Measurements from ENCODE around the gene TAF15.

Gene TAF15

DNA sequence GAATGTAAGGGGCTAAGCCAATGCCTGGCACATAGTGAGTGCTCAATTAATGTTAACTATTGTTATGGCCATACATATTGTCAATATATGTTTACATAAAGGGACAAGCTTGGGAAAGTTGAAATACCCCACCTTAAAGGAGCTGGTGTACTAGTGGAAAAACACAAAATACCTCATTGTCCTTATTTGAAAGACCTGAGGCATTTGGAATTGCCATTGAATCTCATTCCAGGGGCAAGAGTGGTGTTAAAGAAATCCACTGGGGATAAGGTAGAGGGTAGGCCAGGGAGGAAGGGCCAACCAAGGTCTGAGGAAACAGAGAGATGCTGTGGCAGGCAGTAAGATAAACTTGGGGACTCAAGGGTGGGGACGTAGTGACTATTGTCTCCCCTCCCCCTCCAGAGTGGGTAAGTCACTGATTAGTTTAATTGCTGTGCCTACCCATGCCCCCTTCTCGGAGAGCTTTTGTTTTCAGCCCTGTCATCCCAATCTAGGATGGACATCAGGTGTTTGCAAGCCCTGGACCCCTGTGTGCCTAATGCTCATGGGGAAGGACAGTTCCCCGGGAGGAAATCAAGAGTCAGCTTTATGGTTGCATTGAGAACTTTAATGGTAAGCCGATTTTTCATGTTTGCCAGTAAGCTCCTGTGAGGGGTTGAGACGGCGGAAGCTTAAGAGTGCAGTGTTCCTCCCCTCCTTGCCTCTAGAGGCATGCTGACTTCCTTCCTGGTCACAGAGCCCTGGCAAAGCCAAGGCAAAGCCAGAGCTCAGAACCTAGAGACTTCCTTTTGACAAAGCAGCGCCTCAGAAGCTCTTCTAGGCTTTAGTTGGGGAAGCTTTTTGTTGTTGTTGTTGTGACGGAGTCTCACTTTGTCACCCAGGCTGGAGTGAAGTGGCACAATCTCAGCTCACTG lies 61.9 kb downstream of the TAF15 start:
- Mint-ChIP-seq H3K27me3 (no peaks in the 10 kb centered on the region), H3K9me3 (no peaks in the 10 kb centered on the region)

DNA sequence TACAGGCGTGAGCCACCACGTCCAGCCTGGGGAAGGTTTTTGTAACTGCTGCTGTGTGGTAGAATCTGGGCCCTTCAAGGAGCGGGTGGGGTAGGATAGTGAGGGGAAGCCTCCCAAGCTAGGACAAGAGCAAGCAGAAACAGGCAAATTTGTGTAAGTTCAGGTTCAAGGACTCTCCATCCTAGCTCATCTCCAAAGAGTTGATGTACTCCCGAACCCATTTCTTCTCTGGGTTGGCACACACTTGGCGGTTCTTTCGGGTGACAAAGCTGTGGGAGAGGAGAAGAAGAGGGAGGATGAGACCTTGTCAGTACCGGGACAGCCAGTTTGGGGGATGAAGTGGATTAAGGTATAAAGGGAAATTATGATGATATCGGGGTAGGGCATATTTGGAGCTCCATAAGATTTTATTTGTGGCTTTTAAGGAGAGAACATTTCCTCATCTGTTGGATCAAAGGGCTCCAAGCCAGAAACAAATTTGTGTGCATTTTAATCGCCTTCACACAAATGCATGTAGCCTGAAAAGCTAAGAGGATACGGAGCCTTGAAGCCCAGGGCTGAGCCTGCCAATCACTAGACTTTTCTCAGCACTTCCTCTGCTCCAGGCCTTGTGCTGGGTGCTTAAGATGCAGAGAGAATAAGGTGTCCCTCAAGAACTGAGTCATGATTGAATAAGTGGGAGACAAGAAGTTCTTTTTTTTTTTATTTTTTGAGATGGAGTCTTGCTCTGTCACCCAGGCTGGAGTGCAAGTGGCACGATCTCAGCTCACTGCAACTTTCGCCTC lies 63.1 kb downstream of the TAF15 start:
- Mint-ChIP-seq H3K4me1 (peaks cover 25% of the 10 kb centered on the region), H3K27ac (no peak overlapping the region), H3K4me3 (no peak overlapping the region), H3K27me3 (no peaks in the 10 kb centered on the region), H3K9me3 (no peaks in the 10 kb centered on the region), H3K36me3 (peaks cover 1% of the 10 kb centered on the region)

More for the DNA sequence above, 61.9 kb downstream of the TAF15 start:
- Mint-ChIP-seq H3K4me3 (no peak overlapping the region), H3K27ac (no peak overlapping the region), H3K4me1 (peaks cover 21% of the 10 kb centered on the region), H3K36me3 (peaks cover 1% of the 10 kb centered on the region)

DNA sequence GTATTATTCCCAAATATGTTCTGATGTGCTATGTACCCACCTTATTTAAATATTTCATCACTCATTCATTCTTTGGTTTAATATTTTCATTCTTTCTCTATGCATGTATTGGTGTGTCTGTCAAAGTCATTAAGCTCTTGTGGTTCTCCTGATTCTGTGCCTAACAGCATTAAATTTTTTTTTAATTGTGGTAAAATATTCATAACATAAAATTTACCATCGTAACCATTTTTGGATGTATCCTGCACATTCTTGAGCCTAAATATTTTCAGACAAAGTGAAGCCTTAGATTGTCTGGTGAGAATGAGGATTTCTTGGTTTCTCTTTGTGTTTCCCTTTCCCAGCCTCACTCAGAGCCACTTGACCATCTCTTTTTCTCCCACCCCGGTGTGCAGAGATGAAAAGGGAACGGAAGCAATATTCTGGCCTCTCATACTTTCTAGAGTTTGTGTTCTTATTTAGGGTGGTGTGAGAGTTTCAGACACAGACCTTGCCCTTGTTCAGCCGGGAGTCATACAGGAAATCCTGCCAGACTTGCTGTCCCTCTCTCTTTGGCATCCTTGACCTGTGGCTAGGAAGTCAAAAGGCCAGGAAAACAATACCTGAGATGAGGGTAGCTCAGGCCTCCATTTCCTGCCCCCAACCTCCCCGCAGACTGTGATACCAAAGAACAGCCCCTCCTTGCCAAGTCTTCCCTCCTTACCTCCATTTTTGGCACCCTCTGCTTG lies 66.0 kb downstream of the TAF15 start:
- Mint-ChIP-seq H3K36me3 (peaks cover 1% of the 10 kb centered on the region), H3K4me1 (peaks cover 31% of the 10 kb centered on the region), H3K9me3 (no peaks in the 10 kb centered on the region), H3K27ac (no peak overlapping the region), H3K4me3 (no peak overlapping the region), H3K27me3 (no peaks in the 10 kb centered on the region)

DNA sequence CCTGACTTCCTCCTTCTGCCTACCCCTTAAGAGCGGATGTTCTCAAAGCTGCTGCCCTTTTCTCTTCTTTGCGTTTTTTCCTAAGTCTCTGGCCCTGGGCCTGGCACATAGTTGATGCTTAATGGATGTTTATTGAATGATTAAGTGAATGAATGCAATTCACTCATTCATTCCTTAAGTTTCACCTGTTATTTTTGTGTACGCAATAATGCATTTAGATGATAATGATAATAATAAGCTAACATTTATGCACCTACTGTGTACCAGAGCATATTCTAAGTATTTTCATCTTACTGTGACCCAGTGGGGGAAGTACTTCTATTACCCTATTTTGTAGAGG lies 66.5 kb downstream of the TAF15 start:
- H3K36me3 Mint-ChIP-seq: peaks cover 1% of the 10 kb centered on the region
- no peak overlapping the region for H3K4me3 Mint-ChIP-seq
- peaks cover 30% of the 10 kb centered on the region for H3K4me1 Mint-ChIP-seq
- no peaks in the 10 kb centered on the region for H3K27me3 Mint-ChIP-seq
- H3K27ac Mint-ChIP-seq: no peak overlapping the region
- no peaks in the 10 kb centered on the region for H3K9me3 Mint-ChIP-seq

DNA sequence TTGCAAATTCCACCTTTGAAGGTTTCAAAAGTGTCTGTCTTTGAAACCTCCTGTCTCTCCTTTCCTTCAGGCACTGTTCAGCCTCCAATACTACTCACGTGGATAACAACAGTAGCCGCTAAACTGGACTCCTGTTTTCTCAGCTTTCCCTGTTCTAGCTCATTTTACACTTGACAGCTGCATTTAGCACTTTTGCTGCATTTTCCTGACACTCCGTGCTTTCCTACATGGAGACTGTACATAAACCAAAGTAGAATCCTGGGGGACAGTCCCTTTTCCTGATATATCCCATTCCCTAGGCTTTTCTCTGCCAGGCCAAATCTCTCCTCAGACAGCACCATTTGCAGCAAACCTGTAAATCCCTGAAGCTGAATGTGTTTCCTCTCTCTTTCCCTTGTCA lies 67.2 kb downstream of the TAF15 start:
- no peak overlapping the region for H3K4me3 Mint-ChIP-seq

DNA sequence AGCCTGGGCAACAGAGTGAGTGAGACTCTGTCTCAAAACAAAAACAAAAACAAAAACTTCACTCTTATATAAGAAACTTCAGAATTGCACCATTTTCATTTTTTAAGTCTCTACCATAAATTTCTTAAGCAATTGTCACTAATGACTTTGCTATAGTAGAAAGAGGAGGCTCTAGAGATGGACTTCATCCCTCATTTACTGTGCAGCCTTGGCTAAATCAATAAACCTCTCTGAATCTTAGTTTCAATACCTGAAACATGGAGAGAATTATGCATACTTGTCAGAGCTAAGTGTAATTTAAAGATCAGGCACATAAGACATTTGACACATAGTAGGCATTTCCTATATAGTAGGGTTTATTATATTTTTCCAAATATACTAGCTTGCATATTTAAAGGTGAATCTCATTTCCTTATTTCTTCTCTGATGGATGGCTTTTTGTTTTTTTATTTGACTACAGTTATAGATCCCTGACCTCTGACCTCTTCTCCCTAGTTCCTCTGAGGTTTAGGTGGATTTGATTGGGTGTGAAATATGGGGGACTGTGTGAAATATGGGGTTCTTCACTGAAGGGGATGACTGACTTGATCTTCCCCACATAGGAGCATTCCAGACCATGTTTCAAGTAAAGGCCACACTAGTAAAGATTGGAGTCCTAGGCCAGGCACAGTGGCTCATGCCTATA lies 68.2 kb downstream of the TAF15 start:
- Mint-ChIP-seq H3K9me3 (no peaks in the 10 kb centered on the region), H3K4me1 (peaks cover 16% of the 10 kb centered on the region), H3K27ac (no peak overlapping the region), H3K36me3 (no peaks in the 10 kb centered on the region), H3K27me3 (no peaks in the 10 kb centered on the region), H3K4me3 (peak overlapping the region; percentile 13)

More for the DNA sequence above, 67.2 kb downstream of the TAF15 start:
- no peak overlapping the region for H3K27ac Mint-ChIP-seq
- peaks cover 22% of the 10 kb centered on the region for H3K4me1 Mint-ChIP-seq
- no peaks in the 10 kb centered on the region for H3K9me3 Mint-ChIP-seq
- H3K27me3 Mint-ChIP-seq: no peaks in the 10 kb centered on the region
- H3K36me3 Mint-ChIP-seq: no peaks in the 10 kb centered on the region

DNA sequence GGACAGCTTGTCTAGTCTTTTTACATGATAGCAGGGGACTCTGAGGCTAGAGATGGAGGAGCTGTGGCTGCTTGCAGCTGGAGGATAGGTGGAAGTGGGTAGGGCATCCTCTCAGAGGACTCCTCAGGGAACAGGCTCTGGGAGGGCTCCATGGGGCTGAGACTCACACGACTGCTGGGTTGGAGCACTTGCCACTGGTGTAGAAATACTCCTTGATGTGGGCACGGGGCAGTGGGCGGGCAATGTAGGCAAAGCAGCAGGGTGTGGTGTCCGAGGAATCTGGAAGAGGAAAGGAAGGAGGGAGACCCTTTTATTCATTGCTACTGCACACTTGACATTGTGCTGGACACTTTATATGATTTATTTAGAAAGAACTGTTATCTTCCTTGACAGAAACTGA lies 69.1 kb downstream of the TAF15 start:
- Mint-ChIP-seq H3K9me3 (no peaks in the 10 kb centered on the region), H3K27ac (no peak overlapping the region), H3K27me3 (no peaks in the 10 kb centered on the region), H3K36me3 (no peaks in the 10 kb centered on the region), H3K4me1 (peaks cover 16% of the 10 kb centered on the region), H3K4me3 (peak overlapping the region; percentile 34)

DNA sequence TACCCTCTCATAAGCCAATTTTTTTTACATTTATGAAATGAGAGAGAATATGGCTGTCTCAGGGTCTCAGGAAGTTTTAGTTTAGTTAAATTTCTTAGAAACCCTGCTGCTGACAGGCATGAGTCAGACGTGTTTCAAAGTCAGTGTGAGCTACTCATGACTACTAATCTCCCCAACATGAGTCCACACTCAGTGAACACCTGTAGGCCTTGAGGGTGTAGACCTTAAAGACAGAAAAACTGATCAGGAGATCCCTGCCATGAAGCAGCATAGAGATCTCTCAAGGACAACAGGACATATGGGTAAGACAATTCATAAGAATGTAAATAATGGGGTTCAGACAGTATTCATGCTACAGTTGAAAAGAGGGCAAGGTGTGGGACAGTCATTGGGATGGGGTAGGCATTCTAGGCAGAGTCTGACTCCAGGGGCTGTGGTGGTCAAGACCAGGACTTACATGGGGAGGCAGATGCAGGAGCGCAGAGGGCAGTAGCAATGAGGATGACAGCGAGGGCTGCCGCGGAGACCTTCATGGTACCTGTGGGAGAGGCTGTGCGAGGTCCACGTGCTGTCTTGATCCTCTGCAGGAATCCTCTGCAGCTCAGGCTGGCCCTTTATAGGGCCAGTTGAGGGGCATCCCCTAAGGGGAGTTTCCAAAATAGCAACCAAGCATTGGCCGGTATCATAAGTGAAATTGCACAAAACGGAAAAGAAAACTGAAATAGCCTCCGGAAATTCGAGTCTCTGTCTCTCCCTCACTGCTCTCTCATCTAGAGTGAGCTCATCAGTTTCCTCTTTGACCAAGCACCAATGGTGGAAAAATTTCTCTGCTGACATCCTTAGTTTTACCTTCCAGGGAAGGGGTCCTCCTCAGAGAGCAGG lies 70.7 kb downstream of the TAF15 start, which contains the start of gene CCL5:
Gene CCL5, minus strand, starts transcription at position 588 of the 882 bp plus-strand sequence.
- H3K9me3 Mint-ChIP-seq: no peaks in the 10 kb centered on the region
- H3K4me3 Mint-ChIP-seq: peak within 1 kb of the TSS; percentile 28
- no peaks in the 10 kb centered on the region for H3K27me3 Mint-ChIP-seq
- H3K4me1 Mint-ChIP-seq: peaks cover 16% of the 10 kb centered on the region
- H3K27ac Mint-ChIP-seq: peak within 1 kb of the TSS; percentile 2
- no peaks in the 10 kb centered on the region for H3K36me3 Mint-ChIP-seq

DNA sequence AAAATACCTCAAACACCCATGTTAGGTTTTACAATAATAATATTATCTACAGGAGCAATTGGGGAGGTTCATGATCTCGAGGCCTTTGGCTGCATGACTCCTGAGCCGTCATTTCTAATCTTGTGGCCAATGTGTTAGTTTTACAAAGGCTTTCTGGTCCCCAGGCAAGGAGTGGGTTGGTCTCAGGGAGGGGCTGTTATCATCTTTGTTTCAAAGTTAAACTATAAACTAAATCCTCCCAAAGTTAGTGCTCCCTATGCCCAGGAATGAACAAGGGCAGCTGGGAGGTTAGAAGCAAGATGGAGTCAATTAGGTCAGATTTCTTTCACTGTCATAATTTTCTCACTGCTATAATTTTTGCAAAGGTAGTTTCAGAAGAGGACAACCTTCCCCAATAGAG lies 80.0 kb downstream of the TAF15 start:
- H3K4me1 Mint-ChIP-seq: peaks cover 6% of the 10 kb centered on the region
- no peaks in the 10 kb centered on the region for H3K27me3 Mint-ChIP-seq
- no peaks in the 10 kb centered on the region for H3K9me3 Mint-ChIP-seq
- no peak overlapping the region for H3K4me3 Mint-ChIP-seq
- H3K36me3 Mint-ChIP-seq: no peaks in the 10 kb centered on the region
- no peak overlapping the region for H3K27ac Mint-ChIP-seq

DNA sequence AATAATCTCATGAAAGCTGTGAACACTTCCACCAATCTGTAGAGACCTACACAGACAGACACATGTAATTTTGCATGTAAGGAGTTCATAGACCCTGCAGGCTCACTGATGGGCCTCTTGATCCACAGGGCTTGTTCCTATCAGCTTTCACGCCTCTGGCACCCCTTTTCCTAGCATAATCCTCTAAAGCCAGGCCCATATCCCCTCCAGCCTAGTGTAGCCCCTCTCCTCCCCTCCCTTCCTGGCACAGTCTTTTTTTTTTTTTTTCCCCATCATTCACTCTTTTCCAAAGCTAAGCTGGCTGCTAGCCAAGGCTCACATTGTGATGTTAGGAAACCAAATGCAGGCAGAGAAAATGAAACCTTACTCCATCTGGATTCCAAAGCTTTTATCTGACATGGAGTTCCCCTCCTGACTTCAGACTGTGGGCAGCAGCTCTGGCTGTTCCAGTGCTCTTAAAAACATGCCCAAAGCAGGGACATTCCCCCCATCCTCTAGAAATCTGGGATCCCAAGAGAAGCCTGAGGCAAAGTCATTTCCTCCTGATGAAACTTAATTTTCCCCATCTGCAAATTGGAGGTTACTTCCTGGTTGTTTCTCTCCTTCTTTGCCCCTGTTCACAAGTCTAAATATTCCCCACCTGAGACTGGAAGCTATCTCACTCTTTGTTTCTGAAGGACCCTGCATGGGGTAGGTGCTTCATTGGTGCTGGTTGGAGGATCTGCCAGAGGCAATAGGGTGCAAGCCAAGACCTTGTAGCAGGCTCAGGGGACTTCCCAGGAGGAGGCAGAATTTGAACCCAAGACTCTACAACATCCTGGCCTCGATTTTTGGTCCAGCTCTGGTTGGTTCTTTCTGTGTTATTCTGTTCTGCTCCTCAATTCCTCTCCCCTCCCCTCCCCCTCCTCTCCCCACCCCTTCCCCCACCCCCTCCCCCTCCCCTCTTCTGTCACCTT lies 80.8 kb downstream of the TAF15 start:
- H3K27ac Mint-ChIP-seq: no peak overlapping the region
- H3K27me3 Mint-ChIP-seq: no peaks in the 10 kb centered on the region
- no peaks in the 10 kb centered on the region for H3K9me3 Mint-ChIP-seq
- H3K36me3 Mint-ChIP-seq: no peaks in the 10 kb centered on the region
- H3K4me1 Mint-ChIP-seq: peaks cover 6% of the 10 kb centered on the region
- no peak overlapping the region for H3K4me3 Mint-ChIP-seq

DNA sequence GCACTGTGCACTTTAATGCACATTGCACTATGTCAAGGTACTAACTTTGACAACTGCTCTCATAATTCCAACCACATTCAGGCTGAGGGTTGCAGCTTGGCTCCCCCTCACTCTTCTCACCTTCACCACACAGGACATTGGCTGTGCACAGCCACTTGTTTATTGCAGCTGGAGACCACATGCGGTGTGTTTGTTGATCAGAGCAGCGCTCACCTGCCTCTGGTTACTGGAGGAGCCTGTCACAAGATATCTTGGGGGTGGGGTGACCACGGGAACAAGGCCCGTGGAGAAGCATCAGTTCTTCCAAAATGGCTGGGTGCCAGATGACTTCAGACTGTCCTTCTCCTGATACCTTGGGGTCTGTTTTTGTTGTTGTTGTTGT lies 81.5 kb downstream of the TAF15 start:
- H3K9me3 Mint-ChIP-seq: no peaks in the 10 kb centered on the region
- H3K4me3 Mint-ChIP-seq: no peak overlapping the region
- H3K27ac Mint-ChIP-seq: peak overlapping the region; percentile 71
- H3K27me3 Mint-ChIP-seq: no peaks in the 10 kb centered on the region
- no peaks in the 10 kb centered on the region for H3K36me3 Mint-ChIP-seq
- peaks cover 6% of the 10 kb centered on the region for H3K4me1 Mint-ChIP-seq

DNA sequence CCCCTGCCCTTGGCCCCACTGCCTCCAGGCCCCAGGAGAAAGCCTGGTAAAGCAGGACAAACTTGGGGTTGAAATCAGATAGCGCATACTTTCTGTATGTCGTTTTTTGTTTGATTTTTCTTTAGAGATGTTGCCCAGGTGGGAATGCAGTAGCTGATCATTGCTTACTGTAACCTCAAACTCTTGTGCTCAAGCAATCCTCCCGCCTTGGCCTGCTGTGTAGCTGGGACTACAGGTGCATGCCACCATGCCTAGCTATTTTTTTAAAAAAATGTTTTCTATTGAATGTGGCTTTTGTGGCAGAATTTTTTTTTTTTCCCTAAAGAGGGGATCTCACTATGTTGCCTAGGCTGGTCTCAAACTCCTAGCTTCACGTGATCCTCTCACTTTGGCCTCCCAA lies 82.0 kb downstream of the TAF15 start:
- no peaks in the 10 kb centered on the region for H3K36me3 Mint-ChIP-seq
- no peaks in the 10 kb centered on the region for H3K27me3 Mint-ChIP-seq
- no peak overlapping the region for H3K4me3 Mint-ChIP-seq
- no peak overlapping the region for H3K27ac Mint-ChIP-seq
- no peaks in the 10 kb centered on the region for H3K9me3 Mint-ChIP-seq
- peaks cover 6% of the 10 kb centered on the region for H3K4me1 Mint-ChIP-seq

DNA sequence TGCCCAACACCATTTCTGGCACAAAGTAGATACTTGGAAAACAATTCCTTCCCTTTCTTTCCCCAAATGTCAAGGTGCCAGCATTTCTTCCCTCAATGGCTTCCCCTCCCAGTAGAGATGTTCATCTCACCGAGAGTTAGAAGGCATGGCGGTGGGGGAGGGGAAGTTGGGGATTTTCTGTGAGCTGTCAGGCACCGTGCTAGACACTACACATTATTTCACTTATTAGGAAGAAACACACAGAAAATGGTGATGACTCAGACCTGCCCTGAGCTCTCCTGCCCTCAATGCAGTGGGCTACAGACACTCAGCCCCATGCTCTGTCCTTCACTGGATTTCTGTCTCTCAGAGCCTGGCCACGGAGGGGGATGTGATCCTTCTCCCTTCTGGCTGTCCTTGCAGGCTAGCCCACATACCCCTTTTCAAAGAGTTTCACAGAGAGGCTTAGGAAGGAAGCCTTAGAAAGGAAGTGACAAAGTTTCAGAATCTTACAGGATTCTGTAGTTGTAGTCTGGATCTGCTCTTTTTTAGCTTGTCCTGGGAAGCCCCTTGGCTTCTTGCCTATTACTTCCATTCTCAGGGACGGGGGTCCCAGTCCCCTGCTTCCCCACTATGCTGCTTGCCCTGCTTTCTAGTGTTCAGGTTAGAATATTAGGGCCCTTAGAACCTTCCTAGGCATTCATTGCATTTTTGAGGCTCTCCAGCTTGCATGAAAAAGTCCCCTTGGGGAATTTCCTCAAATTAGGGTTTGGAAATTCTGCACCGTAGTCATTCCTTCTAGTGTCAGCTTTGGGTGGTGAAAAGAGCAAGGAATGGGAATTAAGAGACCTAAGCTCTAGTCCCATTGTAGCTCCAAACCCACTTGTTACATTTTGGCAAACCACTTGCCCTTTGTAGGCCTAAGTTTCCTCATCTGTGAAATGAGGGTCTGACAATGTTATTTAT lies 83.1 kb downstream of the TAF15 start:
- Mint-ChIP-seq H3K9me3 (no peaks in the 10 kb centered on the region), H3K27ac (no peak overlapping the region), H3K27me3 (no peaks in the 10 kb centered on the region), H3K4me3 (no peak overlapping the region), H3K4me1 (peaks cover 6% of the 10 kb centered on the region), H3K36me3 (no peaks in the 10 kb centered on the region)

Data from activated naive CD4-positive, alpha-beta T cell treated with anti-CD3 and anti-CD28 coated beads, Interleukin-2, amount 50 U/mL, for 24 hours (primary cell).